IMR-90 (cell line): Measurements from ENCODE around the gene DAGLA. TPM values are rescaled to one million over a fixed set of nuclear protein-coding genes. Genes with fewer than 3 reads are reported as not detected.

ENCODE experiments used
- ATAC-seq: fragments of 200-7000 bp; cut with Tn5 transposase; 2 replicates; pipeline ENCODE4 v1.9.1; 2020; ENCODE audit warnings: low read depth, mild to moderate bottlenecking, moderate library complexity
- BruUV-seq: library from RNA; stranded (reverse); fragments of 400-500 nt; replicated peaks from 2 replicates; lab custom pipeline; 2021; lab: Mats Ljungman, UMichigan
- CTCF ChIA-PET: fragments of 300-600 bp; formaldehyde crosslinking; extraction: SDS; loops from one replicate; lab custom pipeline; 2021; ENCODE audit warnings: antibody characterized with exemption; lab: Yijun Ruan, JAX
- POLR2A ChIA-PET: fragments of 300-600 bp; sonication (Branson Sonifier 250); formaldehyde crosslinking; loops from one replicate; lab custom pipeline; 2022; ENCODE audit warnings: antibody characterized with exemption; ENCODE audit not compliant: unreplicated experiment; lab: Charles Lee
- DNase-seq: peaks from one replicate; pipeline ENCODE4 v3.0.0; 2013
- H2AFZ ChIP-seq: replicated peaks from 2 replicates; pipeline ENCODE3; 2013; ENCODE audit warnings: low read length, mild to moderate bottlenecking; ENCODE audit not compliant: poor library complexity
- H2AK5ac ChIP-seq: 2 replicates; pipeline ENCODE4 v1.6.1; 2013; ENCODE audit warnings: low read depth, low read length, inconsistent platforms
- H2AK9ac ChIP-seq: replicated peaks from 2 replicates; pipeline ENCODE3; 2013; ENCODE audit warnings: mild to moderate bottlenecking, low read depth, low read length, moderate library complexity; ENCODE audit not compliant: poor library complexity
- H2BK120ac ChIP-seq: 2 replicates; pipeline ENCODE4 v1.6.1; 2013; ENCODE audit warnings: low read depth, low read length, inconsistent platforms
- H2BK15ac ChIP-seq: 3 replicates; pipeline ENCODE4 v1.6.1; 2013; ENCODE audit warnings: low read depth, low read length, inconsistent platforms
- H2BK20ac ChIP-seq: 2 replicates; pipeline ENCODE4 v1.6.1; 2013; ENCODE audit warnings: low read depth, mild to moderate bottlenecking, inconsistent platforms, low read length, moderate library complexity
- H2BK5ac ChIP-seq: 2 replicates; pipeline ENCODE4 v1.6.1; 2013; ENCODE audit warnings: mild to moderate bottlenecking, low read depth, low read length, inconsistent platforms; ENCODE audit not compliant: poor library complexity, severe bottlenecking
- H3K14ac ChIP-seq: replicated peaks from 2 replicates; pipeline ENCODE4 v1.6.1; 2013; ENCODE audit warnings: low read depth, low read length, inconsistent platforms
- H3K18ac ChIP-seq: 2 replicates; pipeline ENCODE4 v1.6.1; 2013; ENCODE audit warnings: low read depth, low read length, control low read depth
- H3K23ac ChIP-seq: 2 replicates; pipeline ENCODE4 v1.6.1; 2013; ENCODE audit warnings: low read depth, low read length, inconsistent platforms
- H3K27ac ChIP-seq: 2 replicates; pipeline ENCODE4 v1.5.1; 2013; ENCODE audit warnings: mild to moderate bottlenecking, control low read depth, low read length; ENCODE audit not compliant: insufficient read depth
- H3K27me3 ChIP-seq: 2 replicates; pipeline ENCODE4 v1.6.1; 2013; ENCODE audit warnings: low read length; ENCODE audit not compliant: control insufficient read depth, insufficient read depth
- H3K36me3 ChIP-seq: 2 replicates; pipeline ENCODE4 v1.6.1; 2013; ENCODE audit warnings: low read length, mixed read lengths; ENCODE audit not compliant: control insufficient read depth, insufficient read depth
- H3K4ac ChIP-seq: 2 replicates; pipeline ENCODE4 v1.6.1; 2013; ENCODE audit warnings: low read depth, low read length, inconsistent platforms
- H3K4me1 ChIP-seq: 2 replicates; pipeline ENCODE4 v1.6.1; 2013; ENCODE audit warnings: low read length, mixed read lengths; ENCODE audit not compliant: control insufficient read depth, insufficient read depth
- H3K4me2 ChIP-seq: 2 replicates; pipeline ENCODE4 v1.6.1; 2013; ENCODE audit warnings: low read depth, mild to moderate bottlenecking, control low read depth, low read length, moderate library complexity
- H3K4me3 ChIP-seq: 2 replicates; pipeline ENCODE4 v1.5.1; 2013; ENCODE audit warnings: low read depth, mild to moderate bottlenecking, control low read depth, low read length, moderate library complexity; ENCODE audit not compliant: insufficient read depth
- H3K56ac ChIP-seq: 2 replicates; pipeline ENCODE4 v1.6.1; 2013; ENCODE audit warnings: low read length, inconsistent platforms; ENCODE audit not compliant: insufficient read depth; ENCODE audit errors: extremely low read depth
- H3K79me1 ChIP-seq, 2 experiments: 2 replicates each; pipeline ENCODE4 v1.6.1; 2013; ENCODE audit warnings: low read length in 2 of 2, inconsistent platforms in 1 of 2, low read depth in 1 of 2
- H3K9ac ChIP-seq: 2 replicates; pipeline ENCODE4 v1.6.1; 2013; ENCODE audit warnings: low read depth, low read length, control low read depth
- H3K9me1 ChIP-seq: 2 replicates; pipeline ENCODE4 v1.6.1; 2013; ENCODE audit warnings: low read length, inconsistent platforms; ENCODE audit not compliant: insufficient read depth
- H3K9me3 ChIP-seq: 2 replicates; pipeline ENCODE4 v1.6.1; 2013; ENCODE audit warnings: low read length; ENCODE audit not compliant: control insufficient read depth, insufficient read depth
- H4K20me1 ChIP-seq: 2 replicates; pipeline ENCODE4 v1.6.1; 2013; ENCODE audit warnings: low read length, inconsistent platforms; ENCODE audit not compliant: insufficient read depth
- H4K5ac ChIP-seq: 2 replicates; pipeline ENCODE4 v1.6.1; 2013; ENCODE audit warnings: mild to moderate bottlenecking, low read depth, low read length, control low read depth
- H4K8ac ChIP-seq, 2 experiments: 2 replicates each; pipeline ENCODE4 v1.6.1; 2013; ENCODE audit warnings: low read depth in 2 of 2, low read length in 2 of 2, control low read depth in 1 of 2, inconsistent platforms in 1 of 2
- H4K91ac ChIP-seq: 2 replicates; pipeline ENCODE4 v1.6.1; 2013; ENCODE audit warnings: low read depth, low read length, inconsistent platforms; ENCODE audit not compliant: insufficient read depth
- BHLHE40 ChIP-seq: fragments of 150-350 bp; IDR thresholded peaks from 2 replicates; pipeline ENCODE4 v1.6.1; 2016; ENCODE audit warnings: mild to moderate bottlenecking, low read depth, low read length
- CHD1 ChIP-seq: IDR thresholded peaks from 2 replicates; pipeline ENCODE4 v1.6.1; 2012; ENCODE audit warnings: low read depth, low read length, improper control_type of control experiment
- FOS ChIP-seq: fragments of 150-350 bp; IDR thresholded peaks from 2 replicates; pipeline ENCODE4 v1.6.1; 2016; ENCODE audit warnings: low read depth, low read length
- MAFK ChIP-seq: IDR thresholded peaks from 2 replicates; pipeline ENCODE4 v1.6.1; 2012; ENCODE audit warnings: low read depth, low read length, improper control_type of control experiment
- RAD21 ChIP-seq: IDR thresholded peaks from 2 replicates; pipeline ENCODE4 v1.6.1; 2012; ENCODE audit warnings: low read length, improper control_type of control experiment
- RCOR1 ChIP-seq: IDR thresholded peaks from 2 replicates; pipeline ENCODE4 v1.6.1; 2012; ENCODE audit warnings: mild to moderate bottlenecking, low read length, improper control_type of control experiment; ENCODE audit not compliant: insufficient replicate concordance
- RFX5 ChIP-seq: IDR thresholded peaks from 2 replicates; pipeline ENCODE4 v1.8.0; 2012; ENCODE audit warnings: low read depth, mild to moderate bottlenecking, low read length, moderate library complexity
- SMC3 ChIP-seq: fragments of 150-350 bp; IDR thresholded peaks from 2 replicates; pipeline ENCODE4 v1.6.1; 2016; ENCODE audit warnings: low read depth, mild to moderate bottlenecking, antibody characterized with exemption, low read length, moderate library complexity
- WGBS, 2 experiments: methylation state at CpG; one replicate each; pipeline versions ENCODE4 v1.1.5 to v1.1.7; 2013; ENCODE audit warnings: missing lambda C conversion rate in 2 of 2; ENCODE audit not compliant: insufficient read length in 1 of 2; ENCODE audit errors: extremely low coverage in 2 of 2; 5-methylcytosine and 5-hydroxymethylcytosine counted together
- dilution Hi-C: fragments of 300-500 bp; cut with HindIII; formaldehyde crosslinking; loops from one replicate; pipeline ENCODE4 v1.14.3; 2018; ENCODE audit warnings: low sequenced_read_pairs; ENCODE audit not compliant: unreplicated experiment
- in situ Hi-C: fragments of 300-500 bp; cut with MboI; formaldehyde crosslinking; loops from 3 replicates; pipeline ENCODE4 v1.14.3; 2019; ENCODE audit warnings: low sequenced_read_pairs, inconsistent platforms, mixed read lengths
- intact Hi-C: fragments of 100-400 bp; cut with micrococcal nuclease; formaldehyde crosslinking; loops from 2 replicates; pipeline ENCODE4 v1.10.0; 2022
- polyA plus RNA-seq, 3 experiments: library from polyadenylated mRNA; depleted of rRNA; stranded (reverse); fragments of >200 nt; gene quantifications; 2 replicates each; pipeline ENCODE4 v1.2.3, GENCODE V29; 2012; ENCODE audit warnings: low replicate concordance in 1 of 3
- total RNA-seq: library from RNA; depleted of rRNA; stranded (reverse); fragments of >200 nt; gene quantifications from 2 replicates; pipeline ENCODE4 v1.2.3, GENCODE V29; 2012
- TF ChIP-seq, protein P1 (sequence below): fragments of 150-350 bp; IDR thresholded peaks from 2 replicates; pipeline ENCODE4 v1.6.1; 2017; ENCODE audit warnings: mild to moderate bottlenecking, antibody characterized with exemption, low read length, low read depth
- TF ChIP-seq, protein P2 (sequence below): conservative IDR thresholded peaks from 2 replicates; pipeline ENCODE4 v1.5.1; 2012; ENCODE audit warnings: mild to moderate bottlenecking, low read depth, low read length, improper control_type of control experiment

DAGLA gene
- total and polyA plus RNA-seq, 2 of the 4 experiments (the other 2 are of a cell fraction): 0.90 to 3.8 TPM

- DNase-seq: no peak
- H3K18ac ChIP-seq: no peak overlapping the region
- H4K91ac ChIP-seq: no peak overlapping the region
- no peaks in the 10 kb centered on the region for H3K9me1 ChIP-seq
- H2BK20ac ChIP-seq: no peak overlapping the region
- H2BK15ac ChIP-seq: no peak overlapping the region
- H3K56ac ChIP-seq: no peak overlapping the region
- H3K23ac ChIP-seq: no peak overlapping the region
- H3K4me2 ChIP-seq: no peak overlapping the region
- no peak overlapping the region for H3K14ac ChIP-seq
- intact Hi-C loops (no loop called here), in situ Hi-C loops (no loop called here), dilution Hi-C loops (no loop called here)
- no peak overlapping the region for H4K8ac ChIP-seq
- H3K9me3 ChIP-seq: no peaks in the 10 kb centered on the region
- TF ChIP-seq FOS (no peak), BHLHE40 (no peak), RAD21 (no peak), SMC3 (no peak), RCOR1 (no peak), RFX5 (no peak), MAFK (no peak), CHD1 (no peak)
- TF ChIP-seq, protein P1, sequence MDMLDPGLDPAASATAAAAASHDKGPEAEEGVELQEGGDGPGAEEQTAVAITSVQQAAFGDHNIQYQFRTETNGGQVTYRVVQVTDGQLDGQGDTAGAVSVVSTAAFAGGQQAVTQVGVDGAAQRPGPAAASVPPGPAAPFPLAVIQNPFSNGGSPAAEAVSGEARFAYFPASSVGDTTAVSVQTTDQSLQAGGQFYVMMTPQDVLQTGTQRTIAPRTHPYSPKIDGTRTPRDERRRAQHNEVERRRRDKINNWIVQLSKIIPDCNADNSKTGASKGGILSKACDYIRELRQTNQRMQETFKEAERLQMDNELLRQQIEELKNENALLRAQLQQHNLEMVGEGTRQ: no peak
- TF ChIP-seq, protein P2, sequence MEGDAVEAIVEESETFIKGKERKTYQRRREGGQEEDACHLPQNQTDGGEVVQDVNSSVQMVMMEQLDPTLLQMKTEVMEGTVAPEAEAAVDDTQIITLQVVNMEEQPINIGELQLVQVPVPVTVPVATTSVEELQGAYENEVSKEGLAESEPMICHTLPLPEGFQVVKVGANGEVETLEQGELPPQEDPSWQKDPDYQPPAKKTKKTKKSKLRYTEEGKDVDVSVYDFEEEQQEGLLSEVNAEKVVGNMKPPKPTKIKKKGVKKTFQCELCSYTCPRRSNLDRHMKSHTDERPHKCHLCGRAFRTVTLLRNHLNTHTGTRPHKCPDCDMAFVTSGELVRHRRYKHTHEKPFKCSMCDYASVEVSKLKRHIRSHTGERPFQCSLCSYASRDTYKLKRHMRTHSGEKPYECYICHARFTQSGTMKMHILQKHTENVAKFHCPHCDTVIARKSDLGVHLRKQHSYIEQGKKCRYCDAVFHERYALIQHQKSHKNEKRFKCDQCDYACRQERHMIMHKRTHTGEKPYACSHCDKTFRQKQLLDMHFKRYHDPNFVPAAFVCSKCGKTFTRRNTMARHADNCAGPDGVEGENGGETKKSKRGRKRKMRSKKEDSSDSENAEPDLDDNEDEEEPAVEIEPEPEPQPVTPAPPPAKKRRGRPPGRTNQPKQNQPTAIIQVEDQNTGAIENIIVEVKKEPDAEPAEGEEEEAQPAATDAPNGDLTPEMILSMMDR: no peak
- H3K9ac ChIP-seq: no peak overlapping the region
- peaks cover 15% of the 10 kb centered on the region for H3K27me3 ChIP-seq
- H4K5ac ChIP-seq: no peak overlapping the region
- no peak overlapping the region for H3K27ac ChIP-seq
- H2BK5ac ChIP-seq: no peak overlapping the region
- H4K20me1 ChIP-seq: no peaks in the 10 kb centered on the region
- H2AK5ac ChIP-seq: no peak overlapping the region
- WGBS, 2 experiments: 94% methylated on average over 9 of the region's 11 CpGs; no CpG with 5 or more reads in 1 of the 2 experiments
- no peak overlapping the region for H2BK120ac ChIP-seq
- no TSS peak for BruUV-seq
- ATAC-seq: no peak
- H2AK9ac ChIP-seq: no peak overlapping the region
- H3K36me3 ChIP-seq: no peaks in the 10 kb centered on the region
- H3K4me1 ChIP-seq: peaks cover 10% of the 10 kb centered on the region
- no peak overlapping the region for H3K4ac ChIP-seq
- POLR2A ChIA-PET: no interaction called here
- no peak overlapping the region for H3K4me3 ChIP-seq
- no peaks in the 10 kb centered on the region for H3K79me1 ChIP-seq
- CTCF ChIA-PET: no interaction called here
- no peak overlapping the region for H2AFZ ChIP-seq
Measured at GRCh38 chr11:61693922-61694601, 13.9 kb downstream of the DAGLA start.
